WTC11 (cell line): ENCODE data around the gene PRSS56.

Source experiments
- ATF1 ChIP-seq: sonication (generic); formaldehyde crosslinking; IDR thresholded peaks from 2 replicates; pipeline ENCODE4 v1.8.1; 2023; ENCODE audit warnings: mild to moderate bottlenecking, moderate library complexity, missing genetic modification reagents
- GABPB1 ChIP-seq: sonication (generic); formaldehyde crosslinking; IDR thresholded peaks from 2 replicates; pipeline ENCODE4 v1.8.1; 2023; ENCODE audit warnings: mild to moderate bottlenecking, missing genetic modification reagents
- GRHL2 ChIP-seq: fragments of 250-450 bp; sonication (Bioruptor Pico); IDR thresholded peaks from 2 replicates; pipeline ENCODE4 v1.8.0; 2022; ENCODE audit warnings: mild to moderate bottlenecking, moderate library complexity; ENCODE audit not compliant: insufficient replicate concordance, severe bottlenecking
- TF ChIP-seq, protein P1 (sequence below): fragments of 200-600 bp; IDR thresholded peaks from 2 replicates; pipeline ENCODE4 v1.8.0; 2022; ENCODE audit warnings: antibody characterized with exemption
- TF ChIP-seq, protein P2 (sequence below): sonication (generic); formaldehyde crosslinking; IDR thresholded peaks from 2 replicates; pipeline ENCODE4 v1.8.1; 2023; ENCODE audit warnings: mild to moderate bottlenecking, moderate library complexity, missing genetic modification reagents
- TF ChIP-seq, protein P3 (sequence below): sonication (generic); formaldehyde crosslinking; IDR thresholded peaks from 2 replicates; pipeline ENCODE4 v1.8.1; 2022; ENCODE audit warnings: low read depth, mild to moderate bottlenecking, moderate library complexity, missing genetic modification reagents, borderline replicate concordance
- TF ChIP-seq, protein P4 (sequence below): sonication (generic); formaldehyde crosslinking; IDR thresholded peaks from 2 replicates; pipeline ENCODE4 v1.8.0; 2022; ENCODE audit warnings: mild to moderate bottlenecking, missing genetic modification reagents

DNA sequence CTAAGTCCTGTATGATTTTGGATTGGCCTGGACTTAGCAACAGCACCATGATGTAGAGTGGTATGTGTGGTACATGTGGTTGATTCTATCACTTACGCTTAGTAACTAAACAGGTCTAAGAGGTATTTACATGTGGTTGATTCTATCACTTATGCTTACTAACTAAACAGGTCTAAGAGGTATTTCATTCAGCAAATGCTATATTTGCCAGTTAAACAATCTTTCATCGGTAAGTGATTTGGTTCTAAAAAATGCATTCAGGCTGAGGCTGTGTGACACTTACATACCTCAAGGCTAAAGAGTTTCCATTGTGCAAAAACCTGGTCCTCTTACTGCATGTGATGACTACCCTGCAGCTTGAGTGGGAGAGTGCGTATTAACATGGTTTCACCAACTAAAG lies 43.4 kb downstream of the PRSS56 start:
- TF ChIP-seq, protein P1, sequence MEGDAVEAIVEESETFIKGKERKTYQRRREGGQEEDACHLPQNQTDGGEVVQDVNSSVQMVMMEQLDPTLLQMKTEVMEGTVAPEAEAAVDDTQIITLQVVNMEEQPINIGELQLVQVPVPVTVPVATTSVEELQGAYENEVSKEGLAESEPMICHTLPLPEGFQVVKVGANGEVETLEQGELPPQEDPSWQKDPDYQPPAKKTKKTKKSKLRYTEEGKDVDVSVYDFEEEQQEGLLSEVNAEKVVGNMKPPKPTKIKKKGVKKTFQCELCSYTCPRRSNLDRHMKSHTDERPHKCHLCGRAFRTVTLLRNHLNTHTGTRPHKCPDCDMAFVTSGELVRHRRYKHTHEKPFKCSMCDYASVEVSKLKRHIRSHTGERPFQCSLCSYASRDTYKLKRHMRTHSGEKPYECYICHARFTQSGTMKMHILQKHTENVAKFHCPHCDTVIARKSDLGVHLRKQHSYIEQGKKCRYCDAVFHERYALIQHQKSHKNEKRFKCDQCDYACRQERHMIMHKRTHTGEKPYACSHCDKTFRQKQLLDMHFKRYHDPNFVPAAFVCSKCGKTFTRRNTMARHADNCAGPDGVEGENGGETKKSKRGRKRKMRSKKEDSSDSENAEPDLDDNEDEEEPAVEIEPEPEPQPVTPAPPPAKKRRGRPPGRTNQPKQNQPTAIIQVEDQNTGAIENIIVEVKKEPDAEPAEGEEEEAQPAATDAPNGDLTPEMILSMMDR = no peak
- TF ChIP-seq, protein P2, sequence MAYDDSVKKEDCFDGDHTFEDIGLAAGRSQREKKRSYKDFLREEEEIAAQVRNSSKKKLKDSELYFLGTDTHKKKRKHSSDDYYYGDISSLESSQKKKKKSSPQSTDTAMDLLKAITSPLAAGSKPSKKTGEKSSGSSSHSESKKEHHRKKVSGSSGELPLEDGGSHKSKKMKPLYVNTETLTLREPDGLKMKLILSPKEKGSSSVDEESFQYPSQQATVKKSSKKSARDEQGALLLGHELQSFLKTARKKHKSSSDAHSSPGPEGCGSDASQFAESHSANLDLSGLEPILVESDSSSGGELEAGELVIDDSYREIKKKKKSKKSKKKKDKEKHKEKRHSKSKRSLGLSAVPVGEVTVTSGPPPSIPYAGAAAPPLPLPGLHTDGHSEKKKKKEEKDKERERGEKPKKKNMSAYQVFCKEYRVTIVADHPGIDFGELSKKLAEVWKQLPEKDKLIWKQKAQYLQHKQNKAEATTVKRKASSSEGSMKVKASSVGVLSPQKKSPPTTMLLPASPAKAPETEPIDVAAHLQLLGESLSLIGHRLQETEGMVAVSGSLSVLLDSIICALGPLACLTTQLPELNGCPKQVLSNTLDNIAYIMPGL (CRISPR knock-in tag) = no peak
- TF ChIP-seq GRHL2 (CRISPR knock-in tag) (no peak), GABPB1 (CRISPR knock-in tag) (no peak), ATF1 (CRISPR knock-in tag) (no peak)
- TF ChIP-seq, protein P3, sequence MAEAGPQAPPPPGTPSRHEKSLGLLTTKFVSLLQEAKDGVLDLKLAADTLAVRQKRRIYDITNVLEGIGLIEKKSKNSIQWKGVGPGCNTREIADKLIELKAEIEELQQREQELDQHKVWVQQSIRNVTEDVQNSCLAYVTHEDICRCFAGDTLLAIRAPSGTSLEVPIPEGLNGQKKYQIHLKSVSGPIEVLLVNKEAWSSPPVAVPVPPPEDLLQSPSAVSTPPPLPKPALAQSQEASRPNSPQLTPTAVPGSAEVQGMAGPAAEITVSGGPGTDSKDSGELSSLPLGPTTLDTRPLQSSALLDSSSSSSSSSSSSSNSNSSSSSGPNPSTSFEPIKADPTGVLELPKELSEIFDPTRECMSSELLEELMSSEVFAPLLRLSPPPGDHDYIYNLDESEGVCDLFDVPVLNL (CRISPR knock-in tag) = no peak
- TF ChIP-seq, protein P4, sequence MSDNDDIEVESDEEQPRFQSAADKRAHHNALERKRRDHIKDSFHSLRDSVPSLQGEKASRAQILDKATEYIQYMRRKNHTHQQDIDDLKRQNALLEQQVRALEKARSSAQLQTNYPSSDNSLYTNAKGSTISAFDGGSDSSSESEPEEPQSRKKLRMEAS (CRISPR knock-in tag) = no peak
